DND-41 (cell line): ENCODE results near the gene RIPK4.

Experiments
- ATAC-seq: fragments of 200-7000 bp; cut with Tn5 transposase; 3 replicates; pipeline ENCODE4 v1.9.1; 2021; ENCODE audit warnings: low read depth; ENCODE audit not compliant: insufficient read depth
- DNase-seq: peaks from one replicate; pipeline ENCODE4 v3.0.0-alpha.2; 2020
- H2AFZ ChIP-seq: 2 replicates; pipeline ENCODE4 v1.6.0; 2012; ENCODE audit warnings: low read depth, low read length
- H3K27ac ChIP-seq: 2 replicates; pipeline ENCODE4 v1.5.1; 2012; ENCODE audit warnings: low read length, inconsistent platforms
- H3K27me3 ChIP-seq: fragments of 200-600 bp; sonication (generic); 2 replicates; pipeline ENCODE4 v1.6.0; 2012; ENCODE audit warnings: low read length, mild to moderate bottlenecking, inconsistent platforms; ENCODE audit not compliant: insufficient read depth, poor library complexity
- H3K36me3 ChIP-seq: 2 replicates; pipeline ENCODE4 v1.5.1; 2012; ENCODE audit warnings: low read length, inconsistent platforms; ENCODE audit not compliant: insufficient read depth
- H3K4me1 ChIP-seq: 2 replicates; pipeline ENCODE4 v1.5.1; 2012; ENCODE audit warnings: mild to moderate bottlenecking, low read length; ENCODE audit not compliant: insufficient read depth
- H3K4me2 ChIP-seq: 2 replicates; pipeline ENCODE4 v1.6.0; 2012; ENCODE audit warnings: mild to moderate bottlenecking, moderate library complexity, low read length, inconsistent platforms; ENCODE audit not compliant: insufficient read depth
- H3K4me3 ChIP-seq, 2 experiments: fragments of 200-600 bp in 1 of 2; shearing (Covaris generic) in 1 of 2; 2 replicates each; pipeline ENCODE4 v1.5.1; 2012 to 2016; ENCODE audit warnings: inconsistent platforms in 2 of 2, low read length in 2 of 2, mild to moderate bottlenecking in 2 of 2, low read depth in 1 of 2, moderate library complexity in 1 of 2
- H3K79me2 ChIP-seq: 2 replicates; pipeline ENCODE4 v1.6.0; 2012; ENCODE audit warnings: low read length, inconsistent platforms; ENCODE audit not compliant: insufficient read depth
- H3K9ac ChIP-seq: 2 replicates; pipeline ENCODE4 v1.6.0; 2012; ENCODE audit warnings: low read depth, mild to moderate bottlenecking, inconsistent platforms, low read length, moderate library complexity
- H3K9me3 ChIP-seq: 2 replicates; pipeline ENCODE4 v1.5.1; 2012; ENCODE audit warnings: low read length, moderate library complexity, mild to moderate bottlenecking, inconsistent platforms; ENCODE audit not compliant: insufficient read depth, severe bottlenecking
- H4K20me1 ChIP-seq: 2 replicates; pipeline ENCODE4 v1.6.0; 2012; ENCODE audit warnings: low read length; ENCODE audit not compliant: insufficient read depth
- CTCF ChIP-seq: IDR thresholded peaks from 2 replicates; pipeline ENCODE4 v1.5.1; 2012; ENCODE audit warnings: borderline replicate concordance, low read length, moderate library complexity, mild to moderate bottlenecking; ENCODE audit not compliant: poor library complexity, severe bottlenecking; ENCODE audit errors: extremely low read depth
- EZH2 ChIP-seq: IDR thresholded peaks from 3 replicates; pipeline ENCODE4 v1.6.1; 2012; ENCODE audit warnings: borderline replicate concordance, low read depth, mild to moderate bottlenecking, moderate library complexity, low read length, inconsistent platforms; ENCODE audit not compliant: severe bottlenecking

RIPK4 gene

DNA sequence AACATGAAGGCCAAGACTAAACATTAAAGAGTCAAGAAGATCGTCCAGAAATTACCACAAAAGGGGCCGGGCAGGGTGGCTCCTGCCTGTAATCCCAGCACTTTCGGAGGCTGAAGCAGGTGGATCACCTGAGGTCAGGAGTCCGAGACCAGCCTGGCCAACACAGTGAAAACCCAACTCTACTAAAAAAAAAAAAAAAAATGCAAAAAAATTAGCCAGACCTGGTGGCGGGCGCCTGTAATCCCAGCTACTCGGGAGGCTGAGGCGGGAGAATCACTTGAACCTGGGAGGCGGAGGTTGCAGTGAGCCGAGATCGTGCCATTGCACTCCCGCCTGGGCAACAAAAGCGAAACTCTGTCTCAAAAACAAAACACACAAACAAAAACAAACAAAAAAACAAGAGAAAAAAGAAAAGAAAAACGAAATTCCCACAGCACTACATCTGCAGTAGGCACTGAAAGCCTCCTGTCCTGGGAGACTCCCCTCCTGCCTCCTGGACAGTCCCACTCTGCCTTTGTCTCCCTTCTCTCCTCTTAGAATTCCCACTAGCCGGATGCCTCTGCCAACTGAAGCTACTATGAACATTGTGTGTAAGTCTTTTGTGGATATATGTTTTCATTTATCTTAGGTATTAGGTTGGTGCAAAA, 17.7 kb upstream of the RIPK4 start:
- peak overlapping the region; percentile 86 for H3K27ac ChIP-seq
- TF ChIP-seq EZH2, result no peak
- TF ChIP-seq CTCF, result no peak
- DNase-seq (no peak), ATAC-seq (no peak)
- H3K79me2 ChIP-seq, result no peaks in the 10 kb centered on the region
- no peaks in the 10 kb centered on the region for H3K27me3 ChIP-seq
- H3K9me3 ChIP-seq, result no peaks in the 10 kb centered on the region
- no peaks in the 10 kb centered on the region for H4K20me1 ChIP-seq
- no peak overlapping the region for H3K4me3 ChIP-seq
- no peak overlapping the region for H3K4me2 ChIP-seq
- H3K9ac ChIP-seq, result peak overlapping the region; percentile 39; the same call in 1 of the 2 replicates
- no peaks in the 10 kb centered on the region for H3K36me3 ChIP-seq
- no peak overlapping the region for H2AFZ ChIP-seq
- H3K4me1 ChIP-seq, result peaks cover 52% of the 10 kb centered on the region

- peak overlapping the region; percentile 39 for H3K9ac ChIP-seq
- H3K4me3 ChIP-seq, result no peak overlapping the region
- H3K27me3 ChIP-seq, result no peaks in the 10 kb centered on the region
- H3K79me2 ChIP-seq, result no peaks in the 10 kb centered on the region
- H4K20me1 ChIP-seq, result no peaks in the 10 kb centered on the region
- no peaks in the 10 kb centered on the region for H3K9me3 ChIP-seq
- ATAC-seq (peak; percentile 79), DNase-seq (peak; percentile 75)
- H2AFZ ChIP-seq, result no peak overlapping the region
- TF ChIP-seq CTCF (peak; percentile 27), EZH2 (no peak)
- H3K27ac ChIP-seq, result peak overlapping the region; percentile 86
- H3K4me1 ChIP-seq, result peaks cover 62% of the 10 kb centered on the region
- H3K4me2 ChIP-seq, result peak overlapping the region; percentile 31
- H3K36me3 ChIP-seq, result no peaks in the 10 kb centered on the region
Observed at GRCh38 chr21:41783476-41784180, 16.8 kb upstream of the RIPK4 start.

- Histone ChIP-seq H3K27me3 (no peaks in the 10 kb centered on the region), H3K36me3 (no peaks in the 10 kb centered on the region), H3K79me2 (no peaks in the 10 kb centered on the region), H3K9me3 (no peaks in the 10 kb centered on the region), H3K4me1 (peaks cover 88% of the 10 kb centered on the region), H3K4me3 (no peak overlapping the region), H3K4me2 (no peak overlapping the region), H3K9ac (no peak overlapping the region), H4K20me1 (no peaks in the 10 kb centered on the region), H3K27ac (peak overlapping the region; percentile 48), H2AFZ (no peak overlapping the region)
- DNase-seq (no peak), ATAC-seq (no peak)
- TF ChIP-seq CTCF (no peak), EZH2 (no peak)
Observed at GRCh38 chr21:41781050-41781410, 14.2 kb upstream of the RIPK4 start.
